Ramos (cell line): ENCODE measurements around the gene FHAD1.

ENCODE experiments used
- in situ Hi-C: fragments of 300-500 bp; cut with MboI; formaldehyde crosslinking; loops from one replicate; pipeline ENCODE4 v1.14.3; 2022; ENCODE audit warnings: low sequenced_read_pairs; ENCODE audit not compliant: unreplicated experiment

Gene FHAD1

GRCh38 chr1:15246960-15247614 is at the start of gene FHAD1:
FHAD1 (plus strand) TSS chr1:15247223; CDS start chr1:15251785, 4,562 bp downstream.
- in situ Hi-C loops = no loop called here

DNA sequence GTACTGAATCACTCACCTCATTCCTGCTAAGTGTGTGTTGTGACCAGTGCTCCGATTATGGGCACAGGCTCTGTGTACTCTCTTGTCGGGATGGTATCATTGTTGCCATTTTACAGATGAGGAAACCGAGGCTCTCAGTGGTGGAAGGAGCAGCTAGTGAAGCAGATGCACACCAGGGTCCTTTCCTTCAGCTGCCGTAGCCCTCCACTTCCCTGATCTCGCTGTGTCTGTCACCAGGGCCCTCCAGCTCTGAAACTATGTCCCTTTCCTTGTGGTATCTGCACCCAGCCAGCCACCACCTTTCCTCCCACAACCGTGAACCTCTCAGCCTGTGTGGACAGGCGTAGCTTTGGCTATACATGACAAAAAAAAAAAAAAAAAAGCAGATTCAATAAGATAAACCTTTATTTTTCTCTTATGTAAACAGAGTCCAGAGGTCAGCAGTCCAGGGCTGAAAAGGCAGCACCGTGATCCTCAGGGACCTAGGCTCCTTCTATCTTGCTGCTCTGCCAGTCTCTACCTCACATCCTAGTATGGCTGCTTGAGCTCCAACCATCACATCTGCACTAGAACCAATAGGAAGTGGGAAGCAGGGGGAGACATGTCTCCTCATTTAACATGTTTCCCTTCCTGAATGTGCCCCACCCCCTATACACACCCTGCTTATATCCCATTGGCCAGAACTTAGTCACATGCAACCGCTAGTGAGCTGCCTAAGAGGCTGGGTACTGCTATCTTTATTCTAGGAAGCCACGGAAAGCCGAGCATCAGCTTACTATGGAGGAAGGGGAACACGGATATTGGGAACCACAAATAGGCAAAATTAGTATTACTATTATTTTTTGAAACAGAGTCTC is 49.2 kb upstream of the FHAD1 start:
- in situ Hi-C loops = no loop called here

DNA sequence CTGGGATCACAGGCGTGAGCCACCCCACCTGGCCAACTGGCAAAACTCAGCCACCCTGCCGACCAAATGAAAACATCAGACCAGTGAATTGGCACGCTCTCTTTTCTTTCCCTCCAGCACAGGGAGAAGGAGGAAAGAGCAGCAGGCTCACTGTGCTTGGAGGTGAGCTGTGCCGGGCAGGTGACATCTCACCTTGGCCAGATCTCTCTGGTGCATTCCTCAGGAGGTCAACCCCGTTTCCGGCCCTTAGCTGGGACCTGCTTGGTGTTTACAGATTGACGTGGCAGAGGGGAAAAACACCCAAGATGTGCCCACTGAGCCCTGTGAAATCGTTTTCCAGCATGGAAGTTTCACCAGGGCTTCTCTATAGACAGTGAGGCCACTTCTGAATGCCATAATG is 48.3 kb upstream of the FHAD1 start:
- in situ Hi-C loops = no loop called here

DNA sequence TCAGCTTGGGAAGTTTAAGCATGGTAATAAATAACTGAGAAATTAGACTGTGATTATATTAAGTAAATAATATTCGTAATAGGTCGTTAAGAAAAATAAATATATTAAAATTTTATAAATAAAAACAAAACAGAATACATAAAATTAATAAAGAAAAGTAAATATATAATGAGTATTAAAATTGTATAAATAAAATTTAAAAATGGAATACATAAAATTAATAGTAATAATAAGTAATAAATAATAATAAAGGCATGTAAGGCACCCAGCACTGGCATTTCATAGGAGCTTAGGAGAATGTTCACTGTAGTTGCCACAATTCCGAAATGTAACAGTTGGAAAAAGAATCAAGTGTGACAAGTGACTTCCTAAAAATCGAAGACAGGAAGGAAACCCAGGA is 45.8 kb upstream of the FHAD1 start:
- in situ Hi-C loops = no loop called here

DNA sequence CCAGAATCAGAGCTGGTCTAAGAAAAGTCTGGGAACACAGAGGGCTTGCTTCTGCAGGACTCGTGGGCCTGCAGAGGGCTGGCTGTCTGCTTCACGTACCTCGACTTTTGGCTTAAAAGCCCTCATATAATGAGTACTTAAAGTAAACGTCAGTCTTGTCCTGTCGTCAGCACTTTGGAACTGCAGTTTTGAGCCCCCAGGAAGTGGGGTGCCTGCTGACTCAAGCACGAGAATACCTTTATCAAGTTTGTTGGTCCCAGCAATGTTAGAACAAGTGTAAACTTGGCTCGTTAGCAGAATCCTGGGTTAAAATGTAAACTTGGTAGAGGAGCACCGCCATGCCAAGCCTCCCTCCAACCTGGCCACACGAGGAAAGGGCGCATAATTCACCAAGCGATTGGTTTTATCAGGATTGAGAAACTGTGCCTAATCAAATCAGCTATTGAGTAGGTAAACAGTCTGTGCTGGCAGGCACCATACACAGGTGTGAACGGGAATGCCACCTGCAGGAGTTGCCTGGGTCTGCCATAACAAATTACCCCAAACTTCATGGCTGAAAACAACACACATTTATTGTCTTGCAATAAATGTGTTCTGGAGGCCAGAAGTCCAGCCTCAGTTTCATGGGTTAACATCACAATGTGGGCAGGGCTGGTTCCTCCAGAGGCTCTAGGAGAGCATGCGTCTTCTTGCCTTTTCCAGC is 45.0 kb upstream of the FHAD1 start:
- in situ Hi-C loops = no loop called here

DNA sequence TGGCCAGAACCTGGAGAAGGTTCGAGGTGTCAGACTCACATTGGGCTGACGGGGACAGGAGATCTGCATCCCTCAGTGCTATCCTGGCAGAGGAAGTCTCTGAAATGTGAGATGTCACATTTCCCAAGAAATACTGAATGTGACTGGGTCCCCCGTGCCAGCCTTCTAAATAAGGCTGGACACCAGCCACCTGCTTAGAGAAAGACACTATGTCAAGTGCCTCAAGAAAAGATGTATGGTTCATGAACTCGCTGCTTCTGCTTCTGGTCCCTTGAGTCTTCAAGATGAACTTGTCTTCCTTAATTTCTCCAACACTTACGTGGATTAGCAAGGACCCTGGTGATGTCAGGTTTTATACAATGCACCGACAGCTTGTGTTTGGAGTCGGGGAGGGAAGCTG is 42.1 kb upstream of the FHAD1 start:
- in situ Hi-C loops = no loop called here

DNA sequence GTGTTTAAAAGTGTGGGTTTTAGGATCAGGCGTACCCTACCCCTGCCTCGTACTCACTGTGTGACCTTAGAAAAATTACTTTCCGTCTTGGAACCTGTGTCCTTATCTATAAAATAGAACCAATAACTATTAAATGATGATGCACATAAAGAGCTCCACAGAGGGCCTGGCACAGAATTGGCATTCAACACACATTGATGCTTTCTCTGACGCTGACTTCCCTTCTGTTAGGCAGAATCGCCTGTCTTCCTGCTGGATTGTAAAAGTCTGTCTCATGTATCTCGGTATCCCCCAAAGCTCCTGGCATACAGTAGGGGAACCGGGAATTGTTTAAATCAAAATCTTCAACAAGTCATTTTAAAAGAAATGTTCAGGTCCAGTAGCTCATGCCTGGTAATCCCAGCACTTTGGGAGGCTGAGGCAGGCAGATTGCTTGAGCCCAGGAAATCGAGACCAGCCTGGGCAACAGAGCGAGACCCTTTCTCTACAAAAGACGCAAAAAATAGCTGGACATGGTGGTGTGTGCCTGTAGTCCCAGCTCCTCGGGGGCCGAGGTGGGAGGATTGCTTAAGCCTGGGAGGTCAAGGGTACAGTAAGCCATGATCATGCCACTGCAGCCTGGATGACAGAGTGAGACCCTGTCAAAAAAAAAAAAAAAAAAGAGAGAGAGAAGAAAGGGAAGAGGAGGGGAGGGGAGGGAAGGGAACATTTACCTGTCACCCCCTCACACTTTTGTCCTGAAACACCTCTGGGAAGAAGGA is 41.3 kb upstream of the FHAD1 start:
- in situ Hi-C loops = no loop called here

- in situ Hi-C loops = no loop called here
These were observed 40.5 kb upstream of the FHAD1 start for GRCh38 chr1:15206418-15207030.

GRCh38 chr1:15207031-15207828 is 39.8 kb upstream of the FHAD1 start:
- in situ Hi-C loops = no loop called here

GRCh38 chr1:15207829-15208429 is 39.1 kb upstream of the FHAD1 start:
- in situ Hi-C loops = no loop called here

GRCh38 chr1:15210651-15211375 is 36.2 kb upstream of the FHAD1 start:
- in situ Hi-C loops = no loop called here

- in situ Hi-C loops = no loop called here
These were observed 35.6 kb upstream of the FHAD1 start for GRCh38 chr1:15211424-15211823.

- in situ Hi-C loops = no loop called here
These were observed 34.6 kb upstream of the FHAD1 start for GRCh38 chr1:15212216-15212953.

DNA sequence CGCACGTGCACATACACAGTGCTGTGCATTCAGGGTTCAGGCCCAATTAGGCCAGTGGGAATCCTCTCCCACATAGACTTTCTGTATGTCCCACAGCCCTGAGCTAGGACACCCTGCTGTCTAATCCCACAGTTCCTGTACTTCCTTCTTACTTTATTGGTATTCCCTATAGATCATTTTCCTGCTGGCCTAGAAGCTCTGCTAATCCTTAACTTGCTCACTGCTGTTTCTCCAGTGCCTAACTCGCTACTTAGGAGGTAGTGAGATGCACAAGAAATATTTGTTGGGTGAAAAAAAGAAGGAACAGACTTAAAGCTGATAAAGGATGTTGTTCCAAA is 34.1 kb upstream of the FHAD1 start:
- in situ Hi-C loops = no loop called here

DNA sequence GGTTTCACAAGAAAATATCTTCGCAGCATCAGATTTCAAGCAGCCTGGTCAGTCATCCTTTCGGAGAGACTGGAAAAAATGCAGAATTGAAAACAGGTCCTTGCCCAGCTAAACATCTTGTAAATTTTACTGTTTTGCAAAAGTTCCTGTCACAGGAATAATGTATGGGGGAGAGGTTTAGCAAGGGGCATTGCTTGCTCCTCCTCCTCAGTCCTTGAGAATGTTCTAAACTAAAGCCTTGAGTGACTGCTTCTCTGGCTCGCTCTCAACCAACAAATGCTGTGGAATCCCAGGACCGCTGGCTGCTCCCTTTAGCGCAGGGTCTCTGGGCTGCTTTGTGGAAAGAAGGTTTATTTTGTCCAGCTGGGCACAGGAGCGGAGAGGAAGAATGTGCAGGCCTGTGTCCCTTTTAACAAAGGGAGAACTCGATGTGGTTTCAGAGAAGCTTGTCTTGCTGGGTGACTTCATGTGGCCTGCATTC is 33.6 kb upstream of the FHAD1 start:
- in situ Hi-C loops = no loop called here

DNA sequence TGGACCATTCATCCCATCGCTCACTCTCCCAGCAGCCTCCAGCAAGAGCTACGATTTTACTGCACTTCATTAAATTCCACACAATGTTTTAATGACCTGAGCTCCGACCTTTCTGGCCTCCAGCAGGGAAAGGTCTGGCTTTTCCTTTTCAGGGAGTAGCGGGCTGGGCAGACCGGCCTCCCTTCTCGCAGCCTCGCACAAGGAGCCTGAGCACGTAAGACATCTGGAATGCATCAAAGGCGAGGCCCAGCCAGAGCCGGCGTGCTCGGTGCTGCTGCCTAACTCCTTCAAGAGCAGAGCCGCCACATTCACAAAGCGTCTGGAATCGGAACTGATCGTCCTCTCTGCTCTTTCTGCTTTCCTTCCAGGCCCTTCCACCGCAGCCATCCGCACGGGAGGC is 32.5 kb upstream of the FHAD1 start:
- in situ Hi-C loops = no loop called here

DNA sequence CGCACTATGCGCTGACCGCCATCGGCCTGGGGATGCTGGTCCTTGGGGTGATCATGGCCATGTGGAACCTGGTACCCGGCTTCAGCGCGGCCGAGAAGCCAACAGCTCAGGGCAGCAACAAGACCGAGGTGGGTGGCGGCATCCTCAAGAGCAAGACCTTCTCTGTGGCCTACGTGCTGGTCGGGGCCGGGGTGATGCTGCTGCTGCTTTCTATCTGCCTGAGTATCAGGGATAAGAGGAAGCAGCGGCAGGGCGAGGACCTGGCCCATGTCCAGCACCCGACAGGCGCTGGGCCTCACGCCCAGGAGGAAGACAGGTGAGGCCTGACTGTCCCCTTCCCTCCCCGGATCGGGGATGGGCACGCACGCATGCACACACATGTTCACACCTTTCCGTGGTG is 31.9 kb upstream of the FHAD1 start:
- in situ Hi-C loops = no loop called here

GRCh38 chr1:15217654-15218053 is 29.4 kb upstream of the FHAD1 start:
- in situ Hi-C loops = no loop called here
